Measurements from ENCODE around the gene MKLN1. TPM values are rescaled to one million over a fixed set of nuclear protein-coding genes. Genes with fewer than 3 reads are reported as not detected.
A peak's percentile ranks its signal among the peaks of the same experiment; 100 is the strongest.

Gene MKLN1
- total and polyA plus RNA-seq, 4 donors: 7.1 to 48.4 (median 25.5) TPM

- TF ChIP-seq JUND (IDR thresholded peaks at IDR 0.05) (no peak), HNF4G (IDR thresholded peaks at IDR 0.05) (no peak), RXRA (IDR thresholded peaks at IDR 0.05) (no peak), YY1 (IDR thresholded peaks at IDR 0.05) (no peak), HNF4A (conservative IDR thresholded peaks at IDR 0.05) (no peak), NR2F2 (IDR thresholded peaks at IDR 0.05) (no peak), EGR1 (IDR thresholded peaks at IDR 0.05; ENCODE audit: low read depth in 2 of 2) (no peak)
Measured at GRCh38 chr7:131328377-131329175, 900 bp downstream of the MKLN1 start (continued).

GRCh38 chr7:131329176-131329570, 1.5 kb downstream of the MKLN1 start:
- Histone ChIP-seq H3K9me3 (ENCODE audit: control insufficient read depth in 4 of 4, low read length in 3 of 4) (no peaks in the 10 kb centered on the region), H3K27me3 (ENCODE audit: control insufficient read depth in 4 of 4, insufficient read depth in 4 of 4, low read length in 3 of 4) (no peaks in the 10 kb centered on the region), H3K9ac (ENCODE audit: low read depth in 1 of 2, low read length in 2 of 2) (peak overlapping the region in 1 of 2 donors; percentile 10), H3K4me1 (ENCODE audit: control insufficient read depth in 4 of 4, insufficient read depth in 4 of 4, low read length in 3 of 4) (peaks cover 14 to 44% (median 29%) of the 10 kb centered on the region in 4 donors), H3K36me3 (ENCODE audit: control insufficient read depth in 4 of 4, insufficient read depth in 3 of 4, low read depth in 1 of 4, low read length in 3 of 4) (no peaks in the 10 kb centered on the region), H3K4me3 (ENCODE audit: low read depth in 1 of 3, low read length in 3 of 3) (peak overlapping the region; percentile 81 to 98 (median 93)), H3K27ac (ENCODE audit: low read depth in 1 of 2, low read length in 2 of 2) (peak overlapping the region; percentile 99)
- TF ChIP-seq GABPA (IDR thresholded peaks at IDR 0.05 in 1 of 2, conservative IDR thresholded peaks at IDR 0.05 in 1 of 2) (no peak), YY1 (IDR thresholded peaks at IDR 0.05) (peak; percentile 98), RXRA (IDR thresholded peaks at IDR 0.05) (peak; percentile 90 to 91), SP1 (IDR thresholded peaks at IDR 0.05) (peak; percentile 85), HNF4A (conservative IDR thresholded peaks at IDR 0.05) (peak; percentile 87 to 92), FOXA1 (IDR thresholded peaks at IDR 0.05) (peak; percentile 54), JUND (IDR thresholded peaks at IDR 0.05) (peak; percentile 63 to 75), NR2F2 (IDR thresholded peaks at IDR 0.05) (peak; percentile 91), TAF1 (conservative IDR thresholded peaks at IDR 0.05) (peak; percentile 31), ZBTB33 (IDR thresholded peaks at IDR 0.05) (peak; percentile 82), CTCF (IDR thresholded peaks at IDR 0.05; ENCODE audit: low read depth, low read length, missing input control) (no peak), FOXA2 (IDR thresholded peaks at IDR 0.05) (peak; percentile 75), HNF4G (IDR thresholded peaks at IDR 0.05) (peak; percentile 47), RAD21 (IDR thresholded peaks at IDR 0.05) (peak; percentile 26 to 65), MAX (IDR thresholded peaks at IDR 0.05) (peak; percentile 84), EGR1 (IDR thresholded peaks at IDR 0.05; ENCODE audit: low read depth in 2 of 2) (peak in 1 of 2 donors; percentile 75)
- TF ChIP-seq, protein P1, sequence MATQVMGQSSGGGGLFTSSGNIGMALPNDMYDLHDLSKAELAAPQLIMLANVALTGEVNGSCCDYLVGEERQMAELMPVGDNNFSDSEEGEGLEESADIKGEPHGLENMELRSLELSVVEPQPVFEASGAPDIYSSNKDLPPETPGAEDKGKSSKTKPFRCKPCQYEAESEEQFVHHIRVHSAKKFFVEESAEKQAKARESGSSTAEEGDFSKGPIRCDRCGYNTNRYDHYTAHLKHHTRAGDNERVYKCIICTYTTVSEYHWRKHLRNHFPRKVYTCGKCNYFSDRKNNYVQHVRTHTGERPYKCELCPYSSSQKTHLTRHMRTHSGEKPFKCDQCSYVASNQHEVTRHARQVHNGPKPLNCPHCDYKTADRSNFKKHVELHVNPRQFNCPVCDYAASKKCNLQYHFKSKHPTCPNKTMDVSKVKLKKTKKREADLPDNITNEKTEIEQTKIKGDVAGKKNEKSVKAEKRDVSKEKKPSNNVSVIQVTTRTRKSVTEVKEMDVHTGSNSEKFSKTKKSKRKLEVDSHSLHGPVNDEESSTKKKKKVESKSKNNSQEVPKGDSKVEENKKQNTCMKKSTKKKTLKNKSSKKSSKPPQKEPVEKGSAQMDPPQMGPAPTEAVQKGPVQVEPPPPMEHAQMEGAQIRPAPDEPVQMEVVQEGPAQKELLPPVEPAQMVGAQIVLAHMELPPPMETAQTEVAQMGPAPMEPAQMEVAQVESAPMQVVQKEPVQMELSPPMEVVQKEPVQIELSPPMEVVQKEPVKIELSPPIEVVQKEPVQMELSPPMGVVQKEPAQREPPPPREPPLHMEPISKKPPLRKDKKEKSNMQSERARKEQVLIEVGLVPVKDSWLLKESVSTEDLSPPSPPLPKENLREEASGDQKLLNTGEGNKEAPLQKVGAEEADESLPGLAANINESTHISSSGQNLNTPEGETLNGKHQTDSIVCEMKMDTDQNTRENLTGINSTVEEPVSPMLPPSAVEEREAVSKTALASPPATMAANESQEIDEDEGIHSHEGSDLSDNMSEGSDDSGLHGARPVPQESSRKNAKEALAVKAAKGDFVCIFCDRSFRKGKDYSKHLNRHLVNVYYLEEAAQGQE (IDR thresholded peaks at IDR 0.05): peak; percentile 80
- TF ChIP-seq, protein P2, sequence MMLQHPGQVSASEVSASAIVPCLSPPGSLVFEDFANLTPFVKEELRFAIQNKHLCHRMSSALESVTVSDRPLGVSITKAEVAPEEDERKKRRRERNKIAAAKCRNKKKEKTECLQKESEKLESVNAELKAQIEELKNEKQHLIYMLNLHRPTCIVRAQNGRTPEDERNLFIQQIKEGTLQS (IDR thresholded peaks at IDR 0.05): peak; percentile 66
- 31% methylated on average over 1 of the region's 1 CpG for WGBS
- DNase-seq (ENCODE audit: low spot score): no peak
